ENCODE measurements around the gene MNAT1. TPM values are rescaled to one million over a fixed set of nuclear protein-coding genes. Genes with fewer than 3 reads are reported as not detected.

MNAT1 gene
- total and polyA plus RNA-seq, 2 experiments from 2014 or later, result 51.6 to 85.0 TPM

- TF ChIP-seq ZNF462 (CRISPR knock-in tag; IDR thresholded peaks at IDR 0.05), result no peak
- TF ChIP-seq NANOG (IDR thresholded peaks at IDR 0.05; ENCODE audit: borderline replicate concordance), result no peak
- no peak for TF ChIP-seq JUNB (IDR thresholded peaks at IDR 0.05; ENCODE audit: unreplicated experiment)
- TF ChIP-seq STAT1 (IDR thresholded peaks at IDR 0.05; ENCODE audit: unreplicated experiment), result no peak
- TF ChIP-seq CREB1 (CRISPR knock-in tag; IDR thresholded peaks at IDR 0.05; ENCODE audit: low read depth), result no peak
Observed at GRCh38 chr14:60839657-60840056, 105.1 kb downstream of the MNAT1 start (continued).

GRCh38 chr14:60840313-60840712 is 105.8 kb downstream of the MNAT1 start:
- Histone ChIP-seq H3K4me2 (no peak overlapping the region), H3K4me1 (ENCODE audit: insufficient read depth) (no peaks in the 10 kb centered on the region), H3K27ac (ENCODE audit: low read depth) (0 out of 2 replicates have a peak overlapping the region, but pooled peaks have one; percentile 6), H4K20me1 (replicated peaks; ENCODE audit: insufficient read depth) (no peaks in the 10 kb centered on the region), H3K27me3 (ENCODE audit: insufficient read depth) (no peaks in the 10 kb centered on the region), H3K36me3 (ENCODE audit: insufficient read depth) (no peaks in the 10 kb centered on the region), H3K4me3 (no peak overlapping the region), H3K9me2 (ENCODE audit: insufficient read depth) (no peaks in the 10 kb centered on the region), H3F3A (replicated peaks; ENCODE audit: low read depth) (no peaks in the 10 kb centered on the region), H2AFZ (no peak overlapping the region), H3K79me2 (replicated peaks; ENCODE audit: insufficient read depth) (no peaks in the 10 kb centered on the region)
- Mint-ChIP-seq H3K36me3 (ENCODE audit: low read depth) (peaks cover 29% of the 10 kb centered on the region), H3K27me3 (ENCODE audit: insufficient read depth, low read depth, poor library complexity) (peaks cover 5% of the 10 kb centered on the region), H3K9me3 (no peaks in the 10 kb centered on the region), H3K4me1 (no peaks in the 10 kb centered on the region), H3K4me3 (no peak overlapping the region), H3K27ac (no peak overlapping the region)
- ATAC-seq (peak; percentile 30; the same call in 2 of the 3 replicates), DNase-seq (ENCODE audit: low spot score) (no peak)
- TF ChIP-seq JUNB (IDR thresholded peaks at IDR 0.05; ENCODE audit: unreplicated experiment) (no peak), ZNF331 (CRISPR knock-in tag; IDR thresholded peaks at IDR 0.05; ENCODE audit: low read depth) (no peak), REST (IDR thresholded peaks at IDR 0.05; ENCODE audit: unreplicated experiment) (no peak), EZH2phosphoT487 (IDR thresholded peaks at IDR 0.05; ENCODE audit: unreplicated experiment) (no peak), ETS1 (IDR thresholded peaks at IDR 0.05) (no peak), POLR2AphosphoS5 (IDR thresholded peaks at IDR 0.05; ENCODE audit: low read depth) (no peak)
